Body of pancreas (tissue), 4 donors: Measurements from ENCODE around the gene ACSS3. TPM values are rescaled to one million over a fixed set of nuclear protein-coding genes. Genes with fewer than 3 reads are reported as not detected.

Source experiments
- ATAC-seq: fragments of 150-250 bp; one replicate; pipeline ENCODE4 v1.9.1; 2016
- DNase-seq, 4 donors: peaks; one replicate each; pipeline ENCODE4 v3.0.0-alpha.2; 2019
- H3K27ac ChIP-seq, 4 donors: fragments of 200-600 bp; sonication (generic); 1 replicate in 3 of 4; 2 replicates in 1 of 4; pipeline versions ENCODE4 v1.5.1 to v1.6.1; 2016 to 2019; ENCODE audit warnings: mild to moderate bottlenecking in 1 of 4, mixed read lengths in 1 of 4, moderate library complexity in 1 of 4
- H3K27me3 ChIP-seq, 2 donors: fragments of 200-600 bp; sonication (generic); one replicate each; pipeline ENCODE4 v1.6.0; 2016; ENCODE audit warnings: mild to moderate bottlenecking in 1 of 2
- H3K36me3 ChIP-seq, 2 donors: fragments of 200-600 bp; sonication (generic); replicated peaks in 1 of 2; 2 replicates each; pipeline ENCODE4 v1.5.1; 2016; ENCODE audit warnings: low read depth in 2 of 2; ENCODE audit not compliant: insufficient read depth in 1 of 2
- H3K4me1 ChIP-seq: fragments of 200-600 bp; sonication (generic); one replicate; pipeline ENCODE4 v1.6.0; 2016
- H3K4me3 ChIP-seq, 2 donors: fragments of 200-600 bp; sonication (generic); 1 replicate in 1 of 2; 2 replicates in 1 of 2; pipeline ENCODE4 v1.5.1; 2016 to 2019
- H3K9me3 ChIP-seq, 3 donors: fragments of 200-600 bp; sonication (generic); 1 replicate in 2 of 3; 2 replicates in 1 of 3; pipeline ENCODE4 v1.5.1; 2016
- CTCF ChIP-seq, 7 experiments: fragments of 450-650 bp in 4 of 7; fragments of 200-600 bp in 3 of 7; sonication (generic) in 3 of 7; IDR thresholded peaks; one replicate each; pipeline ENCODE4 v1.5.1; 2016 to 2019; ENCODE audit warnings: antibody characterized with exemption in 7 of 7
- POLR2A ChIP-seq, 3 donors: fragments of 450-650 bp; IDR thresholded peaks; one replicate each; pipeline ENCODE4 v1.6.1; 2016; ENCODE audit warnings: antibody characterized with exemption in 3 of 3, mild to moderate bottlenecking in 2 of 3
- WGBS, 2 donors: methylation state at CpG; one replicate each; pipeline ENCODE4 v1.1.5; 2017; 5-methylcytosine and 5-hydroxymethylcytosine counted together
- intact Hi-C: fragments of 100-400 bp; cut with DNase I; formaldehyde crosslinking; loops from one replicate; pipeline ENCODE4 v1.15.1; 2023
- total RNA-seq, 2 donors: library from RNA; depleted of rRNA; stranded (reverse); fragments of >200 nt; gene quantifications; one replicate each; pipeline ENCODE4 v1.1.0, GENCODE V29; 2016

ACSS3 gene
- total RNA-seq, 2 donors from 2014 or later = 9.9 to 27.7 TPM

- H3K4me3 ChIP-seq = no peak overlapping the region
- DNase-seq = no peak
- H3K36me3 ChIP-seq = no peaks in the 10 kb centered on the region
- TF ChIP-seq CTCF (IDR thresholded peaks at IDR 0.05) (no peak), POLR2A (IDR thresholded peaks at IDR 0.05) (no peak)
- no peaks in the 10 kb centered on the region for H3K4me1 ChIP-seq
- no peaks in the 10 kb centered on the region for H3K27me3 ChIP-seq
- no peak for ATAC-seq
- WGBS, 2 donors = 45 to 52% methylated on average over 3 of the region's 3 CpGs
- no peak overlapping the region for H3K27ac ChIP-seq
- no peaks in the 10 kb centered on the region for H3K9me3 ChIP-seq
- intact Hi-C loops = no loop called here
Observed at GRCh38 chr12:81203671-81204204, 125.9 kb downstream of the ACSS3 start.

GRCh38 chr12:81205416-81205815 is 127.5 kb downstream of the ACSS3 start:
- Histone ChIP-seq H3K27ac (no peak overlapping the region), H3K4me3 (no peak overlapping the region), H3K4me1 (peaks cover 10% of the 10 kb centered on the region), H3K27me3 (no peaks in the 10 kb centered on the region), H3K9me3 (no peaks in the 10 kb centered on the region), H3K36me3 (no peaks in the 10 kb centered on the region)
- WGBS, 2 donors = 57 to 68% methylated on average over 1 of the region's 1 CpG
- TF ChIP-seq CTCF (IDR thresholded peaks at IDR 0.05) = no peak
- TF ChIP-seq POLR2A (IDR thresholded peaks at IDR 0.05) = no peak
- ATAC-seq (no peak), DNase-seq (no peak)
- intact Hi-C loops = no loop called here

GRCh38 chr12:81206429-81206828 is 128.6 kb downstream of the ACSS3 start:
- no peak for DNase-seq
- WGBS, 2 donors = 64 to 74% methylated on average over 2 of the region's 2 CpGs
- Histone ChIP-seq H3K27me3 (no peaks in the 10 kb centered on the region), H3K27ac (no peak overlapping the region), H3K9me3 (no peaks in the 10 kb centered on the region), H3K36me3 (no peaks in the 10 kb centered on the region), H3K4me1 (peaks cover 10% of the 10 kb centered on the region), H3K4me3 (no peak overlapping the region)
- intact Hi-C loops = no loop called here
- no peak for ATAC-seq
- no peak for TF ChIP-seq CTCF (IDR thresholded peaks at IDR 0.05)

GRCh38 chr12:81207173-81207572 is 129.3 kb downstream of the ACSS3 start:
- TF ChIP-seq POLR2A (IDR thresholded peaks at IDR 0.05) = no peak
- TF ChIP-seq CTCF (IDR thresholded peaks at IDR 0.05) = no peak
- DNase-seq (no peak), ATAC-seq (no peak)
- Histone ChIP-seq H3K9me3 (no peaks in the 10 kb centered on the region), H3K4me1 (peaks cover 10% of the 10 kb centered on the region), H3K36me3 (no peaks in the 10 kb centered on the region), H3K27ac (no peak overlapping the region), H3K4me3 (no peak overlapping the region), H3K27me3 (no peaks in the 10 kb centered on the region)
- WGBS, 2 donors = 93 to 95% methylated on average over 1 of the region's 1 CpG
- intact Hi-C loops = no loop called here

- TF ChIP-seq CTCF (IDR thresholded peaks at IDR 0.05) (no peak), POLR2A (IDR thresholded peaks at IDR 0.05) (no peak)
- H3K27me3 ChIP-seq = no peaks in the 10 kb centered on the region
- DNase-seq (no peak), ATAC-seq (no peak)
- no peaks in the 10 kb centered on the region for H3K9me3 ChIP-seq
- no peak overlapping the region for H3K27ac ChIP-seq
- WGBS, 2 donors = 58 to 68% methylated on average over 4 of the region's 4 CpGs
- intact Hi-C loops = no loop called here
- no peaks in the 10 kb centered on the region for H3K36me3 ChIP-seq
- no peak overlapping the region for H3K4me3 ChIP-seq
- peaks cover 10% of the 10 kb centered on the region for H3K4me1 ChIP-seq
Observed at GRCh38 chr12:81207664-81208063, 129.8 kb downstream of the ACSS3 start.
